CMK (cell line): ENCODE results near the gene FAM171A1.
"Not testable (repeated sequence)": the region's sequence is repeated elsewhere in the genome, so short reads cannot be mapped to it uniquely, and the experiment has no call there.

Source experiments
- DNase-seq: peaks from one replicate; pipeline ENCODE4 v3.0.0-alpha.2; 2010; ENCODE audit warnings: low read depth

Gene FAM171A1

GRCh38 chr10:15370856-15371701 lies at the start of gene FAM171A1:
Gene FAM171A1, minus strand, starts transcription at chr10:15371289. Its CDS starts 237 bp downstream, at chr10:15371052.
- DNase-seq, result no peak

GRCh38 chr10:15420858-15421257 lies 49.8 kb upstream of the FAM171A1 start:
- DNase-seq, result no peak

GRCh38 chr10:15419279-15419874 lies 48.3 kb upstream of the FAM171A1 start:
- DNase-seq, result peak; percentile 30

- no peak for DNase-seq
Measured at GRCh38 chr10:15416034-15416433, 44.9 kb upstream of the FAM171A1 start.

- DNase-seq, result no peak
Measured at GRCh38 chr10:15411010-15411409, 39.9 kb upstream of the FAM171A1 start.

- DNase-seq, result not testable (repeated sequence)
Measured at GRCh38 chr10:15409350-15409749, 38.3 kb upstream of the FAM171A1 start.

GRCh38 chr10:15408557-15408956 lies 37.5 kb upstream of the FAM171A1 start:
- DNase-seq, result no peak

- no peak for DNase-seq
Measured at GRCh38 chr10:15405319-15405718, 34.2 kb upstream of the FAM171A1 start.

- no peak for DNase-seq
Measured at GRCh38 chr10:15401382-15401781, 30.3 kb upstream of the FAM171A1 start.

GRCh38 chr10:15400461-15400860 lies 29.4 kb upstream of the FAM171A1 start:
- DNase-seq, result not testable (repeated sequence)

GRCh38 chr10:15399060-15399661 lies 28.1 kb upstream of the FAM171A1 start:
- no peak for DNase-seq

GRCh38 chr10:15395935-15396334 lies 24.8 kb upstream of the FAM171A1 start:
- no peak for DNase-seq

GRCh38 chr10:15393139-15393825 lies 22.2 kb upstream of the FAM171A1 start:
- DNase-seq, result no peak

- no peak for DNase-seq
Measured at GRCh38 chr10:15391491-15391890, 20.4 kb upstream of the FAM171A1 start.

GRCh38 chr10:15388172-15388571 lies 17.1 kb upstream of the FAM171A1 start:
- not testable (repeated sequence) for DNase-seq

- DNase-seq, result no peak
Measured at GRCh38 chr10:15387021-15387420, 15.9 kb upstream of the FAM171A1 start.

- DNase-seq, result no peak
Measured at GRCh38 chr10:15385552-15386455, 14.7 kb upstream of the FAM171A1 start.

GRCh38 chr10:15381420-15381819 lies 10.3 kb upstream of the FAM171A1 start:
- DNase-seq, result no peak

- DNase-seq, result no peak
Measured at GRCh38 chr10:15379078-15379477, 8.0 kb upstream of the FAM171A1 start.

GRCh38 chr10:15378569-15378968 lies 7.5 kb upstream of the FAM171A1 start:
- DNase-seq, result no peak

GRCh38 chr10:15374566-15374965 lies 3.5 kb upstream of the FAM171A1 start:
- no peak for DNase-seq
